Head of caudate nucleus (tissue), 42 donors: ENCODE data around the gene ADRM1.

Experiments
- DNase-seq, 42 donors: peaks; one replicate each; pipeline versions ENCODE4 v3.0.0 to v3.0.0-alpha.2; 2020 to 2021; ENCODE audit warnings: mixed read lengths in 7 of 42
- intact Hi-C: fragments of 100-400 bp; cut with DNase I; formaldehyde crosslinking; loops from one replicate; pipeline ENCODE4 v1.15.0; 2022

The ADRM1 gene, protein sequence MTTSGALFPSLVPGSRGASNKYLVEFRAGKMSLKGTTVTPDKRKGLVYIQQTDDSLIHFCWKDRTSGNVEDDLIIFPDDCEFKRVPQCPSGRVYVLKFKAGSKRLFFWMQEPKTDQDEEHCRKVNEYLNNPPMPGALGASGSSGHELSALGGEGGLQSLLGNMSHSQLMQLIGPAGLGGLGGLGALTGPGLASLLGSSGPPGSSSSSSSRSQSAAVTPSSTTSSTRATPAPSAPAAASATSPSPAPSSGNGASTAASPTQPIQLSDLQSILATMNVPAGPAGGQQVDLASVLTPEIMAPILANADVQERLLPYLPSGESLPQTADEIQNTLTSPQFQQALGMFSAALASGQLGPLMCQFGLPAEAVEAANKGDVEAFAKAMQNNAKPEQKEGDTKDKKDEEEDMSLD

DNA sequence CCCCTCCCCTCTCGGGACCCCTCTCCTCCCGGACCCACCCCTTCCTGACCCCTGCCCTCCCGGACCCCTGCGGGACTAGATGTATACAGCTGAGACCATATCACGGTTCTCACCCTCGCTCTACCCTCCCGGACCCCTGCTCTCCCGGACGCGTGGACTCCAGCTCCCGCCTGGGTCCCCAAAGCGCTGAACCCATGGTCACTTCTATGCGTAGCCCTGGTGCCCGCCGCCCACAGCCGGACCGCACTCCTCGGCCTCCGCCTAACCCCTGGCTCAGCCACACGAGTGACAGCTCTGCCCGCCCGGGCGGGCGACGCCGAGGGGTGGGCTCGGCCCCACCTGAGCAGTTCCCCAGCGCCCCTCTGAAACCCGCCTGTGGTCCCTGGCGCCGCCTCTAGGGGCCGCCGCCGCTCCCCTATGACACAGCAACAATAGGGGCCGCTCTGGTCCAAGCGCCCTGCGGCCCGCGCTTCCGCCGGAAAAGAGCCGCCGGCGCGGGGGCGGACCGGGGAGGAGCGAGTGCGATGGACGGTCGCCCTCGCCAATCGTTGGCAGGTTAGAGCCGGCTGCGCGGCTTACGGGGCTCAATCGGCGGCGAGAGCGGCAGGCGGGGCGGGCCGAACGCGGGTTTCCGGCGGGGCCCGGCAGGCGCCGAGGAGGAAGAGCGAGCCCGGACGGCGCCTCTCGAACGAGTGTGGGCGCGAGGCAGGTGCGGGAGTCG lies at the start of gene ADRM1:
Gene ADRM1, plus strand, starts transcription at position 657 of the 721 bp plus-strand sequence. CDS start 572 bp downstream, outside the sequence.
- intact Hi-C loops, result loop anchor here (2.0 kb wide), 1 partner anchor 84 kb away; the partner anchor contains the start of gene RPS21
- peak; percentile 86 to 99 (median 97) for DNase-seq

DNA sequence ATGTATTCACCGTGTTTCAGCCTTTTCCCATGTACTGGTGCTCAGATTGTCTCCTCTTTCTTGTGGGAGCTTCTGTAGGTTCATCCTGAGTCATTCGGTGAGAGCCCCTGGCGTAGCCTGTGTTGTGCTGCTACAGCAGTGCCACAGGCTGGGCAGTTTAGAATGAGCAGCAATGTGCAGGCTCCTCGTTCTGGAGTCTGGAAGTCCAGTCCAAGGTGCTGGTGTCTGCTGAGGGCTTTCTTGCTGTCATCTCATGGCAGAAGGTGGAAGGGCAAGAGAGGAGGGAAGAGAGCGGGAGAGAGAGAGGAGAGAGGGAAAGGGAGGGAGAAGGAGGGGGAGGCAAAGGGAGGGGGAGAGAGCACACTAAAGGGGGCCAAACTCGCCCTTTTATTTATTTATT lies 49.4 kb upstream of the ADRM1 start:
- DNase-seq, result no peak
- intact Hi-C loops, result no loop called here

DNA sequence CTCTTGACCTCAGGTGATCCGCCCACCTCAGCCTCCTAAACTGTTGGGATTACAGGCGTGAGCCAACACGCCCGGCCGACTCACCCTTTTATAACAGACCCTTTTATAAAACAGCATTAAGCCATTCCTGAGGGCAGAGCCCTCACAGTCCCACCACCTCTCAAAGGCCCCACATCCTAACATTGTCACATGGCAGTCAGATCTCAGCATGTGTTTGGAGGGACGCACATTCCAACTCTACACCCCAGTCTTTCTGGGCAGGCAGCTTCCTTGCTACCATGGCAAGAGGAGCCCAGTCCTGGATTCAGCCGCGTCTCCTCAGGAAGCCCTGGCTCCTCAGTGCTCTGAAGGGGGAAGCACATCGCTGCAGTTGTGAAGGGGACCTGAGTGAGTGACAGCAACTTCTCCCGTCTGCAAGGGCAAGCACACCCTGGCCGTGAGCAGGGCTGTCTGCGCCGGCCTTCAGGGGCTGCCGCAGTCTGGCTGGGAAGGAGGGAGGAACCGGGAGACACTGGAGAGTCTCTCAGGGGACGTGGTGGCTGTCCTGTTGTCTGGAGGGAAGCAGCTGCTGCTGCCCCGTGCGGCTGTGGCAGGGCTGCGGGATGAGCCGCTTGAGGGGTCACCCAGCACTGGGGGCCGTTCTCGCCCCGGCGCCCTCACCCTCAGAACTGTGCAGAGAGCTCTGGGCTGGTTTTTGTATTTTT lies 48.6 kb upstream of the ADRM1 start:
- intact Hi-C loops, result no loop called here
- DNase-seq, result no peak

DNA sequence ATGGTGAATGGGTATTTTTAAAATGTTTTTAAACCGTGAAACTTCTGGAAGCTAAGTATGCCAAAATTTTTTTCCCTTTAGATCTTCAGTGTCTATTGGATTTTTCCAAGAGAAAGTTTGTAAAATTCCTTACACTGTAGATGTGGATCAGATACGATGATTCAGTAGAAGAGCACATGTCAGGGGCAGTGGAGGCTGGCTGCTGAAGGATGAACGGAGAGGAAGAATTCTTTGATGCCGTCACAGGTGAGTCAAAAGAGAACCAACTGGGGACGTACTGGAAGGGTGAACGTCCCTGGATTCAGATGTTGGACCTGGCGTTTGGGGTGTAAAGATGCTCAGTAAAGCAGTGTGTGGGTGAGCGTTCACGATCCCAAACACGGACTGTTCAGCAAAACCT lies 46.8 kb upstream of the ADRM1 start:
- intact Hi-C loops, result no loop called here
- DNase-seq, result peak in 14 of 42 donors; percentile 27 to 67 (median 54)

DNA sequence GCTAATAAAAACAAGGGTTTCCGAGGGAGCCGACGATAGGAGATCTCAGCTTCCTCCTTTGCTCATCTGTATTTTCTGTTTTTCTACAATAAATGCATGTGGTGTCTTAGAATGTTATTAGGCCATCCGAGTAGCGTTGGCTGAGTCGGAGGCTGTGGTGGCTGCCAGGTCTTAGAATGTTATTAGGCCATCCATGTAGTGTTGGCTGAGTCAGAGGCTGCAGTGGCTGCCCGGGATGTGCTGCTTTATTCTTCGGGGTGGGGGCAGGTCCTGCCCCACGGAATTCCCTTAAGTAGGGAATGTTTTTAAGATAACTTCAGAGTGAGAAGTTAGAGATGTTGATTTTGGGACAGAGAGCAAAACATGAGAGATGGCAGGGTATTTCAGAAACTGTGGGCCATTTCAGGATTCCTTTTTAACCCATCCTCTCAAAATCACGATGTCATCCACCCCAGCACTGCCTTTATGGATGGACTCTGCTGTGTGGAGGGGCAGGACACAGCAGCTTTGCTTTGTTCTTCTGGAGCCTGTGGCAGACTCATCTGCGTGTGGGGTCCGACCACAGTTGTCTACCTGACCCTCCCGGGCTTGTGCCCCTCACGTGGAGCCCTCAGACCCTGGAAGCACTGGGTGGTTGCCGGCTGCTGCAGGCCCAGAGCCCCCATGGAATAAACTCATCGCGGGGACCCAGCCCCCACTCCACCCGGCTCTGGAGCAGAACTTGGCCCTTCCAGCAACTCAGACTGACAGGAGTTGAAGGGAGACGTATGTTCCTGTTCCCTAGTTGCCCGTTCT lies 44.1 kb upstream of the ADRM1 start:
- intact Hi-C loops, result no loop called here
- peak in 3 of 42 donors; percentile 51 to 68 (median 52) for DNase-seq

DNA sequence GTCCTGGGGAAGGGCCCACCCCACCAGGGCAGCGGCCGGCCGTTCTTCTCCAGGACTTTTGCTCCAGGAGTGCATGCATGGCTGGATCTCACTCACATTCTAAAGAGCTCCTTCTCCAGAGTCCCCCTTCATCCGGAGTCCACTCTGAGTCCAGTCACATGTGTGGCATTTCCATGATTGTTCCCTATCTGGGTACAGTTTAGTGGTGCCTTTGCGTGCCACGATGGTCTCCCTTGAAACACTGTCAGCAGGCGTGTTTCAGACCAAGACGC lies 43.6 kb upstream of the ADRM1 start:
- no peak for DNase-seq
- intact Hi-C loops, result no loop called here

DNA sequence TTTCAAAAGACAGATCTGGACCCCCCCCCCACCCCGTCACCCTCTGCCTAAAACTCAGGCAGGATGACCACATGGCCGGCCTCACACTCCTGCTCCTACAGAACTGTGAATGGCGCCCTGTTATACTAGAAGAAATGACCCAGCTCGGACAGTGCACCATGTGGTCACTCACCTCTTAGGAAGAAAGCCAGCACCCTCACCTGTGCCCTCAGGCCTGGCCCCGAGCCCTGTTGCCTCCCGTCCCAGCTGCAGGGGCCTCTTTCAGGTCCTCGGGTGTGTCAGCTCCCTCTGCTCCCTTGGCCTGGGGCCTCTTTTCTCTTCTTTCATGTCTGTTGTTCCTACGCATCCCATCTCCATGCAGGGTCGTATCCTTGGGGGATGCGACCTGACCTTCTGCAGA lies 40.7 kb upstream of the ADRM1 start:
- no peak for DNase-seq
- intact Hi-C loops, result no loop called here

DNA sequence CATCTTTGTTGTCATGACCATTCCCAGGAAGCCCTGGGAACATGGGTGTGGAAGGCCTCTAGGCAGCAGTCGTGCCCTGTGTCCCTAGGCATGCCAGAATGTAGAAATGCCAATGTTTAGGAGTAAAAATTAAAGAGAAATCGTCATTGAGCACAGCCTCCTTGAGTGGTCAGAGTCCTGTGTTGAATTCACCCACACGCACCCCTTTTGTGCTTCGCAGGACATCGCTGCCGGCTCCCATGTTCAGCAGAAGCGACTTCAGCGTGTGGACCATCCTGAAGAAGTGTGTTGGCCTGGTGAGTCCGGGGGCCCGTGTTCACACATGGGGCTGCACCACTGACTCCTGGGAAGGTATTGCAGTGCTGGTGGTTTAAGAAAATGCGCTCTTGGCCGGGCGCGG lies 39.4 kb upstream of the ADRM1 start:
- intact Hi-C loops, result no loop called here
- DNase-seq, result no peak

DNA sequence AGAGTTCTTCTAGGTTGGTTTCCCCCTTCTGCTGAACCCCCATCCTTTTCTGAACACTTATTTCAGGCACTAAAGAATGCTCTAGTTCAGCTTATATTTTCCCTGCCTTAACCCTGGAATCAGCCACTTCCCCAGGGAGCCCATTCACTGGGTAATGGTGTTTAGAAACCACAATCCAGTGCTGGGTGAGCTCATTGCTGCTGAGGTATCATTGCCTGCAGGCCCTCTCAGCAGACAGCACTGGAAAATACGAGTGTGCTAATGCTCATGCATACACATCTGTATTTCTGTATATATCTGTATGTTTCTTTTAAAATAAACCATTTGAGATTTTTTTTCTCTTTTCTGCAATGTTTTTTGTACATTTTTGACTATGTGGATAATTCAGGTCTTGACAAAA lies 37.4 kb upstream of the ADRM1 start:
- DNase-seq, result no peak
- intact Hi-C loops, result no loop called here

DNA sequence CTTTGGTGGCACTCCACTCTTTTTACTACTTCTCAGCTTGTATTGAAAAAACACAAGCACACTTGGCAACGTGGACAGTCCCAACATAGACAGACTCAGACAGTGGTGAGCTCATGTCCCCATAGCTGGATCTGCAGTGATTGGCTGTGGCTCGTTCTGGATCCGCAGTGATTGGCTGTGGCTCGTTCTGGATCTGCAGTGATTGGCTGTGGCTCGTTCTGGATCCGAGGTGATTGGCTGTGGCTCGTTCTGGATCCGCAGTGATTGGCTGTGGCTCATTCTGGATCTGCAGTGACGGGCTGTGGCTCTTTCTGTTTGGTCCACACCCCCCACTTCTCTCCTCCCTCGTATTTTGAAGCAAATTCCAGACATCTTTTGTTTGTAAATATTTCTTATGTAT lies 36.5 kb upstream of the ADRM1 start:
- no peak for DNase-seq

DNA sequence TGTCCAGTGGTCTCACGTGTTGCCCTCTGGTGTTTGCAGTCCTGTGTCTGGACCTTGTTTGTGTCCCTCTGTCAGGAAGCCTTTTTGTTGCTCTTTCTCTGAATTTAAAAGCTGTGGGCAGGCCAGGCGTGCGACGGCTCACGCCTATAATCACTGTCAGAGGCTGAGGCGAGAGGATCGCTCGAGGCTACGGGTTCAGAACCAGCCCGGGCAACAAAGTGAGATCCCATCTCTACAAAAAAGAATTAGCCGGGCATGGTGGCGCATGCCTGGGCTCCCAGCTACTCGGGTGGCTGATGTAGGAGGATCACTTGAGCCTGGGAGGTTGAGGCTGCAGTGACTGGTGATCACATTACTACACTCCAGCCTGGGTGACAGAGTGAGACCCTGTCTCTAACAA lies 35.9 kb upstream of the ADRM1 start:
- intact Hi-C loops, result no loop called here
- DNase-seq, result no peak

More for the DNA sequence above, 36.5 kb upstream of the ADRM1 start:
- intact Hi-C loops, result no loop called here

DNA sequence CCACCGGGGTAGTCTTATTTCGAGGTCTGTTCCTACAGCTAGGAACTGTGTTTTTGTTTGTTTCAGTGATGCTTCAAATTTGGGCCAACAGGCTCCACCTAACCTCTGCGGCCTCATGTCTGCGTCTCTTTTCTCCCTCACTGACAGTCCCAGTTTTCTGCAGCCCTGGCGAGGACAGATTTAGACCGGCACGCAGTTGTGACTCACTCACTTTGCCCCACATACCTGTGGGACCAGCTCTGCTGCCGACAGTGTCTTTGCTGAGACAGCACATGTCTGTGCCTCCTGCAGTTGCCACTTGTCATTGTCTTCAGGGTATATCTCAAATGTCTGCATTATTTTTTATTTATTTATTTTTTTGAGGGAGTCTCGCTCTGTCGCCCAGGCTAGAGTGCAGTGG lies 35.3 kb upstream of the ADRM1 start:
- DNase-seq, result peak; percentile 32 to 92 (median 66)
- intact Hi-C loops, result no loop called here

DNA sequence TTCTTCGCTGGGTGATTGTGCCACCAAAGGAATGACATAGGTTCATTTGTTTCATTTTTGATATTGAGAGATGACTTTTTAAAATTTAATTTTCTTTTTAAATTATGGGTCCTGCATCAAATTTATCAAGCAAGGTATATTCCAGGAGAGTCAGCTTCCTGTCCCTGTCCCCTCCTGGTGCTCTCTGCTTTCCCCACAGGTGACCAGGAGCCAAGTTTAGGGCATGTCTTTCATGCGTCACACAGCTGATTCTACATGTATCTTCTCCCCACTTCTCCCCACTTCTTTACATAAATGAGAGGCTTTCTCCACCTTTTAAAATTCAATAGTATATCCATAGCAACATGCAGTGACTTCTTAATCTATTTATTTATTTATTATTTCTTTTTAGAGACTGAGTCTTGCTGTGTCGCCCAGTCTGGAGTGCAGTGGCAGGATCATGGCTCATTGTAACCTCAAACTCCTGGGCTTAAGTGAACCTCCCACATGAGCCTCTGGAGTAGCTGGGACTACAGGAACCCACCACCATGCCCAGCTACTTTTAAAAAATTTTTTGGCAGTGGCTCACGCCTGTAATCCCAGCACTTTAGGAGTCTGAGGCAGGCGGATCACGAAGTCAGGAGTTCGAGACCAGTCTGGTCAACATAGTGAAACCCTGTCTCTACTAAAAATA lies 34.4 kb upstream of the ADRM1 start:
- no peak for DNase-seq
- intact Hi-C loops, result no loop called here

DNA sequence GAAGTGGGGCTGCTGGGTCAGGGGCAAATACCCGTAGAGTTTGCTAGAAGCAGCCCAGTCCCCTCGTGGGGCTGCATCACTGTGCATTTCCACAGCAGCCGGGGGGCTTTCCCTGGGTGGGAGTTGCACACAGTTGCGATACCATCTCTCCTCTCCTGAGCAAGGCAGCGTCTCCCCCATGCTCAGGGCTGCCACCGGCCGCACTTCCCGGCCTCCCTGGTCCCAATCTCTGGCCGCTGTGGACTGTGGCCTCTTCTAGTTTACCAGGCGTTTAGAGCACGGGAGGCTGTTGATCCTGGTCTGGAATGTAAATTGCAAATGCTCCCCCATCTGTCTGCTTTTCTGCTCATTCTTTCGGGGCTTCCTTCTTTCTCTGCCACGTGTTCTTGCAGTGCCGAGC lies 33.4 kb upstream of the ADRM1 start:
- no peak for DNase-seq
- intact Hi-C loops, result no loop called here

DNA sequence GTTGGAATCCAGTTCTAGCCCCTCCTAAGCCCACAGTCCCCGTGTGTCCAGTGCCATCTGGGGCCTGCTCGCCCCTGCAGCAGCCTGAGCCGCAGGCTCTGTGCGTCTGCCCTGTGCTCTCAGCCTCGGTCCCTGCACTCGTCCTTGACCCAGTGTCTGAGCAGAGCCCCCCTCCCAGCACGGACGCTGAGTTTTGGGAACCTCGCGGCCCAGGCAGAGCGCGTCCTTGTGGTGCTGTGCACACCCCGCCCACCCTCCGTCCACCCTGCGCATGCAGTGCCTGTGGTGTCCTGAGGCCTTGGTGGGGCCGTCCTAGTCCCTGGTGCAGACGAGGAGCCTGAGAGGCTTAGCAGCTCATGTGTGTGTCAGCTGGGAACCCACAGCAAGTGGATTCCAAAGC lies 32.9 kb upstream of the ADRM1 start:
- intact Hi-C loops, result no loop called here
- DNase-seq, result no peak

DNA sequence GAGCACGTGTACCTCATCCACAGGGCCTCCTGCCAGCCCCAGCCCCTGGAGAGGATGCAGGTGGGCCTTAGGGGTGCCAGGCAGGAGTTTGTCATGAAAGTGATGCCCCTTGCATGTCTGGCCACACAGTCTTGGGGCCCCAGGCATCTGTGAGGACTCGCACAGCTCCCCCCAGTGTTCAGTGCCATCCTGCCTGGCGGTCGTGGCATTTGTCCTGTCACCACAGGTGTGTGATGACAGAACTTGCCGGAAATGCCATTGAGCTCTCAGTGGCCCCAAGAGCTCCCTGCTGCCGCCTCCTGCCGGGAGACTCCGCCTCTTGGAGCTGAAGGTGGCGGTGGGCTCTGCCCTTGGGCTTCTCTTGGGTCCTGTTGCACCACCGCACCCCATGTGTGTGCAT lies 30.6 kb upstream of the ADRM1 start:
- DNase-seq, result no peak
- intact Hi-C loops, result no loop called here

DNA sequence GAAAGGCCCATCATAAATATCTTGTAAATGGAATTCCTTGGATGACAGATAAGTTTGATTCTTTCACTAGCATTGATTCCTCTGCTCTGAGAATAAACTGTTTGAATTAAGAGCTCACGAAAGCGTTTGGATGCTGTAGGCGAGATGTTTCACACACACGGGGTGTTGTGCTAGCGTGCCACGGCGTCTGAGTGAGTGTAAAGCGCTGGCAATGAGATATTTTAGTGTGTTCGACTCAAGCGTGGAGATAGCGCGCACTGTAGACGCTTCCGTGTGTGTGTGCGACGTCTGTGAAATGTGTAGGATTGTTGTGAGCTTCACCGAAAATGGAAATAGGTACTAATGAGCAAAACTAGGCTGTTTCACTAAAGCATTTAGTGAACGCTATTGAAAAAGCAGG lies 29.4 kb upstream of the ADRM1 start:
- intact Hi-C loops, result no loop called here
- peak in 18 of 42 donors; percentile 26 to 70 (median 43) for DNase-seq

DNA sequence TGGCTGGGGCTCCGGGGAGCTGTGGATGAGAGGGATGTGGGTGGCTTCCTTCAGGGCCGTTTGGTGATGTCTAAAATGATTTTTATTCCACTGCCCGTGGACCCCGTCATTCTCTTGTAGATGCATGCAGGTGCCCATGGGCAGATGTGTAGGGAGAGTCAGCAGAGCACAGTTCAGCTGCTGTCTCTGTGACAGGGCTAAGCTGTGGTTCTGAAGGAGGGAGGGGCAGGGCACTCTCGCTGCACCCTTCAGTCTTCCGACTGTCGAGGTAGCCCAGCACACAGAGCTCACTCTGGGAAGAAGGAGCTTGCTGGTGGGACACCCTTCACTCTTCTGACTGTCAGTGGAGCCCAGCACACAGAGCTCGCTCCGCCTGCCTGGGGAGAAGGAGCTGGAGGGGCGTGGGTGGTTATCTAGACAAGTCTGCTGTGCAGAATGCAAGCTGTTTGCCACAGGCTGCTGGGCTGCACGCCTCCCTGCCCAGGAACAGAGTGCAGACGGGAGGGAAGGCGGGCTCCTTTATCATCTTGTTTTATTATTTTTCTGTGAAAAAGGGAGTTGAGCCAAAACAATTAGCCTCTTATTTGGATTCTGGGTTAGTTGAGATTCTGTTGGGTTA lies 28.4 kb upstream of the ADRM1 start:
- peak; percentile 35 to 96 (median 80) for DNase-seq
- intact Hi-C loops, result no loop called here
